ENCODE measurements around the gene CD96.
"Not testable (repeated sequence)": the region's sequence is repeated elsewhere in the genome, so short reads cannot be mapped to it uniquely, and the experiment has no call there.

Gene CD96

DNA sequence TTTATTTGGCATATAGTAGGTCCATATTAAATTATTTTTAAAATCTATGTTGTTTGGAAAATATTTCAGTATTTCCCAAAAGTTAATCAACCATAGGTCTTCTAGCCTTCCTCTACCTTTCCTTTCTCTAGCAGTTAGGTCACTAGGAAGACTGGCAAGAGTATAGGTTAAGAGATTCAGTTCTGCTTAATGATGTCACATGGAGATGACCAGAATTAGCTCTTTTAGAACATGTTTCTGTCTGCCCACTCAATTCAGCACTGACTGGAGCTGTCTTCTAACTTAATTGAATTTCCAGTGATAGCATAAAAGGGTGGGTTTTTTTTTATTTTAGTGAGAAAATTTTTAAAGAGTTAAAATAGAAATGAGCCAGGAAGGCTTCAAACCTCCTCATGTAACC lies 76.9 kb downstream of the CD96 start:
- in situ Hi-C loops (cut with HindIII; ENCODE audit: low sequenced_read_pairs), result no loop called here
- H3K4me3 ChIP-seq (ENCODE audit: low read depth, low read length), result no peak overlapping the region
- TF ChIP-seq, protein P1, sequence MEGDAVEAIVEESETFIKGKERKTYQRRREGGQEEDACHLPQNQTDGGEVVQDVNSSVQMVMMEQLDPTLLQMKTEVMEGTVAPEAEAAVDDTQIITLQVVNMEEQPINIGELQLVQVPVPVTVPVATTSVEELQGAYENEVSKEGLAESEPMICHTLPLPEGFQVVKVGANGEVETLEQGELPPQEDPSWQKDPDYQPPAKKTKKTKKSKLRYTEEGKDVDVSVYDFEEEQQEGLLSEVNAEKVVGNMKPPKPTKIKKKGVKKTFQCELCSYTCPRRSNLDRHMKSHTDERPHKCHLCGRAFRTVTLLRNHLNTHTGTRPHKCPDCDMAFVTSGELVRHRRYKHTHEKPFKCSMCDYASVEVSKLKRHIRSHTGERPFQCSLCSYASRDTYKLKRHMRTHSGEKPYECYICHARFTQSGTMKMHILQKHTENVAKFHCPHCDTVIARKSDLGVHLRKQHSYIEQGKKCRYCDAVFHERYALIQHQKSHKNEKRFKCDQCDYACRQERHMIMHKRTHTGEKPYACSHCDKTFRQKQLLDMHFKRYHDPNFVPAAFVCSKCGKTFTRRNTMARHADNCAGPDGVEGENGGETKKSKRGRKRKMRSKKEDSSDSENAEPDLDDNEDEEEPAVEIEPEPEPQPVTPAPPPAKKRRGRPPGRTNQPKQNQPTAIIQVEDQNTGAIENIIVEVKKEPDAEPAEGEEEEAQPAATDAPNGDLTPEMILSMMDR (IDR thresholded peaks at IDR 0.05; ENCODE audit: low read depth, low read length, missing control alignments), result no peak
- no peak for DNase-seq (ENCODE audit: low read depth)

DNA sequence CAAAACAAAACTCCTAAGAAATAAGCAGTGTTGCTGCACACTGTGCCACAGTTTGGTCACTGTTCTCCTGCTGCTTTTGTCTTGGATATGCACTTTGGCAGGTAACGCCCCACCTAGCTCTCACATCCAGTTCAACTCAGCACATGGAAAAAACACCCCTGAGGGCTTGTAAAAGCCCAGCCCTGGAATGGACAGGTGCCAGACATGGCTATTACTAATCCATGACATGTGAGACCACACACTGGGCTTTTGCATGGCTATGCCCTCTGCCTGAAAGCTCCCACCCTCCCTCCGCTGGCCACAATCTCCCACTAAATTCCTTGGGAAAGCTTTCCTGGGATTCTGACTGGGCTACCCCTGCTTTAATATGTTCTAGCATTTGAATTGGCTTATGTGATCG lies 77.8 kb downstream of the CD96 start:
- no peak overlapping the region for H3K4me3 ChIP-seq (ENCODE audit: low read depth, low read length)
- TF ChIP-seq, protein P1 (IDR thresholded peaks at IDR 0.05; ENCODE audit: low read depth, low read length, missing control alignments), result no peak
- peak; percentile 43 for DNase-seq (ENCODE audit: low read depth)
- in situ Hi-C loops (cut with HindIII; ENCODE audit: low sequenced_read_pairs), result no loop called here

DNA sequence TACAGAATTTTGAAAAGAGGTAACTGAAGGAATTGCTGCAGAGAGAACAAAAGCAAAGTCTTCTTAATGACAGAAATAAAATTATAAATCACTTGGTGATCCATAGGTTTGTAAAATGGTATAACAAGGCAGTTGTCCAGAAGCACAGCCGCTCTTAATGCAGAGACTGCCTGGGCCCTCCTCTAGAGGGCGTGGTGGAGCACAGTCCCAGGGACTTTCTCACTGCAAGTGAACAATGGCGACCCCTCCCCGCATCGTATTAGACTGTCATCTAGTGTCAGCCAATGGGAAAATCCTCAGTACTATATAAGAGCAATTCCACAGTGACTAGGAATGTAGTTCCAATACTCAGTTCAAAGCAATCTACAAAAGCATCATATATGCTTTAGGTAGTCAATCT lies 79.5 kb downstream of the CD96 start:
- in situ Hi-C loops (cut with HindIII; ENCODE audit: low sequenced_read_pairs), result no loop called here
- no peak overlapping the region for H3K4me3 ChIP-seq (ENCODE audit: low read depth, low read length)
- DNase-seq (ENCODE audit: low read depth), result no peak
- TF ChIP-seq, protein P1 (IDR thresholded peaks at IDR 0.05; ENCODE audit: low read depth, low read length, missing control alignments), result peak; percentile 32

DNA sequence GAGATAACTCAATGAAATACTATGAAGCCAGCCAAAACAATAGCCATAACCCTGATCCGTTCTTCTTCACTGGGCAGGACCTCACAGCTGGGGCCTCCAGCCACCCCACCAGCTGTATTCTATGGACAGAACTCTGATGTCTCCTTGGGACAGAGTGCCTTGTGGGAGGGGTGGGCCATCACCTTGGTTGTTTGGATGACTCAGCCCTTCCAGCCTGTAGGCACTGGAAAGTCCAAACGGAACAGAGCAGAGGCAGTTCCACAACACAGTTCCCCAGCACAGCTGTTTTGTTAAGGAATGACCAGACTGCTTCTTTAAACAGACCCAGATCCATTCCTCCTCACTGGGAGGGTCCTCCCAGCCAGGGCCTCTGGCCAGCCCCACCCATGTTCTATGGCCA lies 85.1 kb downstream of the CD96 start:
- TF ChIP-seq, protein P1 (IDR thresholded peaks at IDR 0.05; ENCODE audit: low read depth, low read length, missing control alignments), result no peak
- in situ Hi-C loops (cut with HindIII; ENCODE audit: low sequenced_read_pairs), result no loop called here
- no peak for DNase-seq (ENCODE audit: low read depth)
- no peak overlapping the region for H3K4me3 ChIP-seq (ENCODE audit: low read depth, low read length)

DNA sequence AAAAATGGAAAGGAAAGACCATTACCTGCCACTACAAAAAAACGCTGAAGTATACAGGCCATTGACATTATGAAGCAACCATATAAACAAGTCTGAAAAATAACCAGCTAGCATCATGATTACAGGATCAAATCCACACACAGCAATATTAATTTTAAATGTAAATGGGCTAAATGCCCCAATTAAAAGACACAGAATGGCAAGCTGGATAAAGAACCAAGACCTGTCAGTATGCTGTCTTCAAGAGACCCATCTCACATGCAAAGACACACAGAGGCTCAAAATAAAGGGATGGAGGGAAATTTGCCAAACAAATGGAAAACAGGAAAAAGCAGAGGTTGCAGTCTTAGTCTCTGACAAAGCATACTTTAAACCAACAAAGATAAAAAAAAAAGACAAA lies 87.0 kb downstream of the CD96 start:
- in situ Hi-C loops (cut with HindIII; ENCODE audit: low sequenced_read_pairs); H3K4me3 ChIP-seq (ENCODE audit: low read depth, low read length); DNase-seq (ENCODE audit: low read depth): not testable (repeated sequence)

DNA sequence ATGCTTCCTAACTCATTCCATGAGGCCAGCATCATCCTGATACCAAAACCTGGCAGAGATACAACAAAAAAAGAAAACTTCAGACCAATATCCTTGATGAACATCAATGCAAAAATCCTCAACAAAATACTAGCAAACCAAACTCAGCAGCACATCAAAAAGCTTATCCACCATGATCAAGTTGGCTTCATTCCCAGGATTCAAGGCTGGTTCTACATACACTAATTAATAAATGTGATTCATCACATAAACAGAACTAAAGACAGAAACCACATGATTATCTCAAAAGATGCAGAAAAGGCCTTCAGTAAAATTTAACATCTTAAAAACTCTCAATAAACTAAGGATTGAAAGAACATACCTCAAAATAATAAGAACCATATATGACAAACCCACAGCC lies 88.6 kb downstream of the CD96 start:
- in situ Hi-C loops (cut with HindIII; ENCODE audit: low sequenced_read_pairs); H3K4me3 ChIP-seq (ENCODE audit: low read depth, low read length): not testable (repeated sequence)
- DNase-seq (ENCODE audit: low read depth), result peak; percentile 40

DNA sequence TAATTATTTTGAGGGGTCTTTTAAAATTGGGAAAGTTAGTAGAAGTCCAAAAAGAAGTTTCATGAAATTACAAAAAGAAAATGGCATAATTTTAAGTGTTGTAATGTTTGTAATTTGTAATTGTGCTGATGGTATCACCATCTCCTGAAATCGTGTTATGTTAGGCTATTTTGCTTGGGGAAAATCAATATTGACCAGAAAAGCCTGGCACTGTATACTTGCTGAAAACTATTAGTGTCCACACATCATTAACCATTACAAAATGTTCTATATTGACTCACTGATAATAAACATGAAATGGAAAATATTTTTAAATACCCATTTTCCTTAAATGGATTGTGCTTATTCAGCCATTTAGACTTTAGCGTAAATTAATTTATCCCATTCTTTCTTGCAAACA lies 93.4 kb downstream of the CD96 start:
- H3K4me3 ChIP-seq (ENCODE audit: low read depth, low read length), result no peak overlapping the region
- TF ChIP-seq, protein P1 (IDR thresholded peaks at IDR 0.05; ENCODE audit: low read depth, low read length, missing control alignments), result no peak
- no peak for DNase-seq (ENCODE audit: low read depth)
- in situ Hi-C loops (cut with HindIII; ENCODE audit: low sequenced_read_pairs), result no loop called here

DNA sequence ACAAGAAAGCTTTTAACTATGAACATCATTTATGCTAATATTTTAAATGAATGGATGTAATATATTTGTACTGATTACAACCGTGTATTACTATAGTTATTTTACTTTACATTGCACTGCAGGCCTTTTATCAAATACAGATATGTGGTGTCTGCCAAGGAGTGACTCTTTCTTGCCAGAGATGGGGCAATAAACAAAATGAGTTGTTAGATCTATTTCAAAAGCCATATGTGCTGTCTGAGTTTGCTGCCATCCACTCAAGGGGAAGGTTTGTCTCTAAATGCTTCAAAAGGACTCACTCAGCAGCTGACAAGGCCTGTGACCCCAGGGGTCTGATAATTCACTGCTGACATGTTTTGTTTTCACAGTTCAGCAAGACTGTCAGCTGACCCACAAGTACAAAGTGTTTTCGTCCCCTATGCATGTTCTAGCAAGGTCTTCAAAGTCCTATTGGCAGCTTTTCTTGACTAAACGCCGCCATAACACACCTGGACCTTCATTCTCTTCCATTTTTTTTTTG lies 94.4 kb downstream of the CD96 start:
- no peak overlapping the region for H3K4me3 ChIP-seq (ENCODE audit: low read depth, low read length)
- DNase-seq (ENCODE audit: low read depth), result no peak
- in situ Hi-C loops (cut with HindIII; ENCODE audit: low sequenced_read_pairs), result no loop called here
- TF ChIP-seq, protein P1 (IDR thresholded peaks at IDR 0.05; ENCODE audit: low read depth, low read length, missing control alignments), result no peak

All from astrocyte of the cerebellum (primary cell).